ENCODE data around the gene RBM33. TPM values are rescaled to one million over a fixed set of nuclear protein-coding genes. Genes with fewer than 3 reads are reported as not detected.

Gene RBM33
- total and polyA plus RNA-seq, 2 of the 13 experiments (the other 11 are each of a cell fraction or from before 2014, with no cell fraction given), result 12.4 to 28.9 TPM

DNA sequence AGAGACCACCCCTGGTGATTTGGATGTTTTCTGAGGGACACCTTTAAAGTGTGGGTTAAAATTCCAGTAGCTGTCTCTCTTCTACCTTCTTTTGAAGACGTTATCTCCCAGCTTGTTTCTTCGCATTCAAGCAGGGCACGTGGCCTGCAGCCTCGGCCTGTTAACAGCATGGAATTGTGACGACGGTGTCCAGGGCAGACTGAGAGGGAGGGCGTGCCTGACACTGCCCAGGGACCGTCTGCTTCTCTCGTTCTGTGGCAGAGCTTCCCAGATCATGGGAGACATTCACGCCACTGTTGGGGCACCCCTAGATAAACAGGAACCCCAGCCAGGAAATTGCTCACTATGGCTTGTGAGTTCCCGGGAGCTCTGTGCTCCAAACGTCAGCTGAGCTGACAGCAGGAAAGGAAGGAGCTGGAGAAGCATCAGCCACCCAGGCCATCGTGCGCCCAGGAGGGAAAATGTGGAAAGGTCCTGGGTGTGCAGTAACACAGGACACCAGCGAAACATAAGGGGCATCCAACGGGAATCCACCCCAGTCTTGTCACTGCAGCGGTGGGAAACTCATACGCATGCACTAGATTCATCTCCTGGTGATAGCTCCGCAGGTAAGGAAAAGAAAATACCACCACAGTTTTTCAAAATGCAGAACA lies 41.1 kb upstream of the RBM33 start:
- FAIRE-seq (no peak), ATAC-seq (no peak), DNase-seq (ENCODE audit: low spot score) (no peak)
- intact Hi-C loops (cut with micrococcal nuclease; ENCODE audit: unreplicated experiment) (no loop called here), in situ Hi-C loops (cut with HindIII; ENCODE audit: extremely low pct_ligation_motif_present, low pct_unique_long_range_greater_than_20kb) (no loop called here)
- Histone ChIP-seq H3K4me2 (ENCODE audit: low read depth, low read length) (no peak overlapping the region), H3K27me3 (ENCODE audit: control insufficient read depth in 1 of 2, insufficient read depth in 2 of 2, low read length in 2 of 2) (no peaks in the 10 kb centered on the region), H3K27ac (ENCODE audit: extremely low read length, insufficient read depth, low read length) (no peak overlapping the region), H3K9ac (ENCODE audit: insufficient read depth, low read depth, low read length) (no peak overlapping the region), H2AFZ (ENCODE audit: low read length) (no peak overlapping the region), H3K4me3 (replicated peaks in 1 of 3; ENCODE audit: insufficient read depth in 1 of 3, low read depth in 2 of 3, low read length in 3 of 3) (no peak overlapping the region), H4K20me1 (ENCODE audit: insufficient read depth, low read length) (no peaks in the 10 kb centered on the region), H3K9me3 (ENCODE audit: low read length) (no peaks in the 10 kb centered on the region), H3K4me1 (ENCODE audit: insufficient read depth, low read length) (peaks cover 10% of the 10 kb centered on the region), H3K36me3 (replicated peaks in 1 of 2; ENCODE audit: control insufficient read depth in 1 of 2, insufficient read depth in 2 of 2, low read length in 2 of 2) (no peaks in the 10 kb centered on the region), H3K79me2 (ENCODE audit: insufficient read depth, low read length) (no peaks in the 10 kb centered on the region)
- no TSS peak for BruUV-seq (replicated peaks)
- 0 out of 2 replicates have a peak, but pooled peaks have one; percentile 18 for TF ChIP-seq ZNF687 (CRISPR knock-in tag; IDR thresholded peaks at IDR 0.05)
- TF ChIP-seq DDIT3 (CRISPR knock-in tag; IDR thresholded peaks at IDR 0.05), result no peak
- CTCF ChIA-PET (ENCODE audit: low intra/inter-chr PET ratio, low total read pairs), result no interaction called here
- WGBS (ENCODE audit: low lambda C conversion rate), result 90% methylated on average over 19 of the region's 19 CpGs
- POLR2A ChIA-PET, result interaction anchor here (3.5 kb wide), 1 partner anchor 16 kb away, joined by 15 read pairs; no protein-coding TSS in a partner anchor
